Measurements from ENCODE around the gene VRK3. TPM values are rescaled to one million over a fixed set of nuclear protein-coding genes. Genes with fewer than 3 reads are reported as not detected.
"Not testable (repeated sequence)": the region's sequence is repeated elsewhere in the genome, so short reads cannot be mapped to it uniquely, and the experiment has no call there.

Gene VRK3, protein sequence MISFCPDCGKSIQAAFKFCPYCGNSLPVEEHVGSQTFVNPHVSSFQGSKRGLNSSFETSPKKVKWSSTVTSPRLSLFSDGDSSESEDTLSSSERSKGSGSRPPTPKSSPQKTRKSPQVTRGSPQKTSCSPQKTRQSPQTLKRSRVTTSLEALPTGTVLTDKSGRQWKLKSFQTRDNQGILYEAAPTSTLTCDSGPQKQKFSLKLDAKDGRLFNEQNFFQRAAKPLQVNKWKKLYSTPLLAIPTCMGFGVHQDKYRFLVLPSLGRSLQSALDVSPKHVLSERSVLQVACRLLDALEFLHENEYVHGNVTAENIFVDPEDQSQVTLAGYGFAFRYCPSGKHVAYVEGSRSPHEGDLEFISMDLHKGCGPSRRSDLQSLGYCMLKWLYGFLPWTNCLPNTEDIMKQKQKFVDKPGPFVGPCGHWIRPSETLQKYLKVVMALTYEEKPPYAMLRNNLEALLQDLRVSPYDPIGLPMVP
- 10 to 100 TPM; 65.1 to 65.4 TPM for total RNA-seq
- polyA plus RNA-seq (2013, experiment 1 of 2) = 43.8 TPM
- polyA plus RNA-seq (2013, experiment 2 of 2) = 50.3 TPM
- 24.7 to 95.8 (median 63.8) reads per million in 172 experiments for total RNA-seq

- CTCF ChIA-PET = interaction anchor here (1.0 to 1.1 kb wide), 2 partner anchors 111 to 308 kb away, joined by 3 to 4 read pairs; no protein-coding TSS in a partner anchor
- Histone ChIP-seq H3K27ac (ENCODE audit: low read depth in 1 of 2, low read length in 2 of 2) (peak within 1 kb of the TSS; percentile 96 to 98), H3K4me3 (ENCODE audit: low read length) (peak within 1 kb of the TSS; percentile 94), H3K4me1 (ENCODE audit: insufficient read depth, low read length) (peaks cover 49% of the 10 kb centered on the region), H3K36me3 (ENCODE audit: insufficient read depth, low read length) (peaks cover 14% of the 10 kb centered on the region), H3K9me3 (ENCODE audit: control insufficient read depth in 1 of 2, insufficient read depth in 1 of 2, low read length in 2 of 2) (no peaks in the 10 kb centered on the region), H3K27me3 (ENCODE audit: control insufficient read depth in 1 of 2, insufficient read depth in 2 of 2, low read length in 2 of 2) (no peaks in the 10 kb centered on the region)
- Mint-ChIP-seq H3K4me1 (ENCODE audit: low read depth) (peaks cover 59% of the 10 kb centered on the region), H3K27me3 (no peaks in the 10 kb centered on the region), H3K27ac (peak within 1 kb of the TSS; percentile 94), H3K36me3 (ENCODE audit: low read depth) (peaks cover 35% of the 10 kb centered on the region), H3K9me3 (no peaks in the 10 kb centered on the region), H3K4me3 (peak within 1 kb of the TSS; percentile 87)
- intact Hi-C loops (cut with DNase I, micrococcal nuclease) = loop anchor here (1.0 to 10.0 kb wide), 5 partner anchors 26 to 1080 kb away; partner anchors contain the start of genes ATF5 (in 1 of the 2), CTU1 (in 1 of the 2), KCNC3 (in 1 of the 2) and NUP62 (in 1 of the 2)
- POLR2A ChIA-PET = interaction anchor here (0.8 to 2.5 kb wide), 7 partner anchors 26 to 1032 kb away, joined by 3 to 13 read pairs (median 4); partner anchors contain the start of genes AKT1S1, ATF5, GYS1 and NUP62
- ATAC-seq (ENCODE audit: poor library complexity) (peak; percentile 83), DNase-seq (peak; percentile 95 to 100 (median 98))
- TF ChIP-seq, protein P1, sequence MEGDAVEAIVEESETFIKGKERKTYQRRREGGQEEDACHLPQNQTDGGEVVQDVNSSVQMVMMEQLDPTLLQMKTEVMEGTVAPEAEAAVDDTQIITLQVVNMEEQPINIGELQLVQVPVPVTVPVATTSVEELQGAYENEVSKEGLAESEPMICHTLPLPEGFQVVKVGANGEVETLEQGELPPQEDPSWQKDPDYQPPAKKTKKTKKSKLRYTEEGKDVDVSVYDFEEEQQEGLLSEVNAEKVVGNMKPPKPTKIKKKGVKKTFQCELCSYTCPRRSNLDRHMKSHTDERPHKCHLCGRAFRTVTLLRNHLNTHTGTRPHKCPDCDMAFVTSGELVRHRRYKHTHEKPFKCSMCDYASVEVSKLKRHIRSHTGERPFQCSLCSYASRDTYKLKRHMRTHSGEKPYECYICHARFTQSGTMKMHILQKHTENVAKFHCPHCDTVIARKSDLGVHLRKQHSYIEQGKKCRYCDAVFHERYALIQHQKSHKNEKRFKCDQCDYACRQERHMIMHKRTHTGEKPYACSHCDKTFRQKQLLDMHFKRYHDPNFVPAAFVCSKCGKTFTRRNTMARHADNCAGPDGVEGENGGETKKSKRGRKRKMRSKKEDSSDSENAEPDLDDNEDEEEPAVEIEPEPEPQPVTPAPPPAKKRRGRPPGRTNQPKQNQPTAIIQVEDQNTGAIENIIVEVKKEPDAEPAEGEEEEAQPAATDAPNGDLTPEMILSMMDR (IDR thresholded peaks at IDR 0.05) = no peak
Observed at GRCh38 chr19:50025022-50025793, at the start of gene VRK3. TSS of gene VRK3 (minus strand) at chr19:50025372. CDS start at chr19:50016162, 9,210 bp downstream.

GRCh38 chr19:50068382-50068781 is 43.2 kb upstream of the VRK3 start:
- ATAC-seq (ENCODE audit: poor library complexity); H3K36me3 Mint-ChIP-seq (ENCODE audit: low read depth); H3K27ac ChIP-seq (ENCODE audit: low read depth in 1 of 2, low read length in 2 of 2); H3K27ac Mint-ChIP-seq; intact Hi-C loops (cut with DNase I, micrococcal nuclease); DNase-seq; H3K9me3 Mint-ChIP-seq; H3K36me3 ChIP-seq (ENCODE audit: insufficient read depth, low read length); POLR2A ChIA-PET; H3K9me3 ChIP-seq (ENCODE audit: control insufficient read depth in 1 of 2, insufficient read depth in 1 of 2, low read length in 2 of 2); H3K27me3 ChIP-seq (ENCODE audit: control insufficient read depth in 1 of 2, insufficient read depth in 2 of 2, low read length in 2 of 2); H3K4me3 ChIP-seq (ENCODE audit: low read length); H3K4me3 Mint-ChIP-seq; H3K4me1 ChIP-seq (ENCODE audit: insufficient read depth, low read length); H3K4me1 Mint-ChIP-seq (ENCODE audit: low read depth): not testable (repeated sequence)
- CTCF ChIA-PET = interaction anchor here (0.7 kb wide), 1 partner anchor 49 kb away, joined by 3 read pairs; no protein-coding TSS in a partner anchor
- H3K27me3 Mint-ChIP-seq = peaks cover 11% of the 10 kb centered on the region

DNA sequence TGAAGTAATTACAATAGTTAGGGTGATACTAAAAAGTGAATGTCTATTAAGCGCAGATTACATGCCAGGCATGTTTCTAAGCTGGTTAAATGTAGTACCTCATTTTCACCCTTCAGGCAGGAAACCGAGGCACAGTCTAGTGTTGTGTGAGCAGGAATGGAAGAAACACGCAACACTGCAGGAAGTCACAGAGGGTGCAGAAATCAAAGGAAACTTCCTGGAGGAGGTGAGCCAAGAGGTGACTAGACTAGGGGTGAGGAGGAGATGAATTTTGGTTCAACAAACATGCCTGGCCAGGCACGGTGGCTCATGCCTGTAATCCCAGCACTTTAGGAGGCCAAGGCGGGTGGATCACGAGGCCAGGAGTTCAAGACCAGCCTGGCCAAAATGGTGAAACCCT is 42.4 kb upstream of the VRK3 start:
- H3K27ac ChIP-seq (ENCODE audit: low read depth in 1 of 2, low read length in 2 of 2) = no peak overlapping the region
- CTCF ChIA-PET = no interaction called here
- no peaks in the 10 kb centered on the region for H3K9me3 ChIP-seq (ENCODE audit: control insufficient read depth in 1 of 2, insufficient read depth in 1 of 2, low read length in 2 of 2)
- intact Hi-C loops (cut with DNase I, micrococcal nuclease) = no loop called here
- no peaks in the 10 kb centered on the region for H3K36me3 ChIP-seq (ENCODE audit: insufficient read depth, low read length)
- no peaks in the 10 kb centered on the region for H3K9me3 Mint-ChIP-seq
- H3K4me3 ChIP-seq (ENCODE audit: low read length) = no peak overlapping the region
- no peaks in the 10 kb centered on the region for H3K36me3 Mint-ChIP-seq (ENCODE audit: low read depth)
- H3K27me3 Mint-ChIP-seq = peaks cover 11% of the 10 kb centered on the region
- no peak overlapping the region for H3K4me3 Mint-ChIP-seq
- TF ChIP-seq, protein P1 (IDR thresholded peaks at IDR 0.05) = no peak
- ATAC-seq (ENCODE audit: poor library complexity) (no peak), DNase-seq (no peak)
- POLR2A ChIA-PET = no interaction called here
- H3K4me1 Mint-ChIP-seq (ENCODE audit: low read depth) = no peaks in the 10 kb centered on the region
- no peak overlapping the region for H3K27ac Mint-ChIP-seq
- no peaks in the 10 kb centered on the region for H3K27me3 ChIP-seq (ENCODE audit: control insufficient read depth in 1 of 2, insufficient read depth in 2 of 2, low read length in 2 of 2)
- no peaks in the 10 kb centered on the region for H3K4me1 ChIP-seq (ENCODE audit: insufficient read depth, low read length)

All from CD4-positive, alpha-beta T cell (primary cell).